ENCODE results near the gene ADAM15. TPM values are rescaled to one million over a fixed set of nuclear protein-coding genes. Genes with fewer than 3 reads are reported as not detected.
A peak's percentile ranks its signal among the peaks of the same experiment; 100 is the strongest.

Gene ADAM15
- total RNA-seq, 2 donors from 2014 or later, result 64.6 to 96.7 TPM

DNA sequence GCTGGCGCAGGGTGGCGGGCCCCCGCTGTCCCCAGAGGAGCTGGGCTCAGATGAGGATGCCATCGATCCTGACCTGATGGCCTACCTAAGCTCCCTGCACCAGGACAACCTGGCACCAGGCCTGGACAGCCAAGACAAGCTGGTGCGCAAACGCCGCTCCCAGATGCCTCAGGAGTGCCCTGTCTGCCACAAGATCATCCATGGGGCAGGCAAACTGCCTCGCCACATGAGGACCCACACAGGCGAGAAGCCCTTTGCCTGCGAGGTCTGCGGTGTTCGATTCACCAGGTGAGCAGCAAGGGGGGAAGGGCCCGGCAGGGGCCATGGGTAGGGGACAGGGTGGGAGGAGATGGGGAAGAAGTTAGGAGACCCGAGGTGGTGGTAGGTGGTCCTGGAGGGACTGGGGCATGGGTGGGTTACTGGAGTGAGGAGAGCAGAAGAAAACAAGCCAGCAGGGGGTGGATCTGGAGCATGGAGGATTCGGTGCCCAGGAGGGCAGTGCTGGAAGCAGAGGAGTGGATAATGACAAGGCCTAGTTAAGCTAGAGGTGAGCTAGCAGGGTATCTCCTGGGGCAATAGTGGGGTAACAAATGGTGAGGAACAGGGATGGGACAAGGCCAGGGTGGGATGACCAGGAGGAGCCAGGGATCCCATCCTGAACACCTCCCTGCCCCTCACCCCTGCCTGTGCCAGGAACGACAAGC lies 35.4 kb upstream of the ADAM15 start:
- no peak overlapping the region for H3K27ac ChIP-seq
- H3K4me1 ChIP-seq, result peaks cover 0 to 52% of the 10 kb centered on the region in 2 donors
- TF ChIP-seq, protein P1, sequence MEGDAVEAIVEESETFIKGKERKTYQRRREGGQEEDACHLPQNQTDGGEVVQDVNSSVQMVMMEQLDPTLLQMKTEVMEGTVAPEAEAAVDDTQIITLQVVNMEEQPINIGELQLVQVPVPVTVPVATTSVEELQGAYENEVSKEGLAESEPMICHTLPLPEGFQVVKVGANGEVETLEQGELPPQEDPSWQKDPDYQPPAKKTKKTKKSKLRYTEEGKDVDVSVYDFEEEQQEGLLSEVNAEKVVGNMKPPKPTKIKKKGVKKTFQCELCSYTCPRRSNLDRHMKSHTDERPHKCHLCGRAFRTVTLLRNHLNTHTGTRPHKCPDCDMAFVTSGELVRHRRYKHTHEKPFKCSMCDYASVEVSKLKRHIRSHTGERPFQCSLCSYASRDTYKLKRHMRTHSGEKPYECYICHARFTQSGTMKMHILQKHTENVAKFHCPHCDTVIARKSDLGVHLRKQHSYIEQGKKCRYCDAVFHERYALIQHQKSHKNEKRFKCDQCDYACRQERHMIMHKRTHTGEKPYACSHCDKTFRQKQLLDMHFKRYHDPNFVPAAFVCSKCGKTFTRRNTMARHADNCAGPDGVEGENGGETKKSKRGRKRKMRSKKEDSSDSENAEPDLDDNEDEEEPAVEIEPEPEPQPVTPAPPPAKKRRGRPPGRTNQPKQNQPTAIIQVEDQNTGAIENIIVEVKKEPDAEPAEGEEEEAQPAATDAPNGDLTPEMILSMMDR (IDR thresholded peaks at IDR 0.05), result no peak
- H3K27me3 ChIP-seq, result no peaks in the 10 kb centered on the region
- no peak for DNase-seq (ENCODE audit: low spot score)
- no peak overlapping the region for H3K4me3 ChIP-seq
- H3K36me3 ChIP-seq, result peaks cover 26% of the 10 kb centered on the region
- H3K9me3 ChIP-seq, result no peaks in the 10 kb centered on the region

DNA sequence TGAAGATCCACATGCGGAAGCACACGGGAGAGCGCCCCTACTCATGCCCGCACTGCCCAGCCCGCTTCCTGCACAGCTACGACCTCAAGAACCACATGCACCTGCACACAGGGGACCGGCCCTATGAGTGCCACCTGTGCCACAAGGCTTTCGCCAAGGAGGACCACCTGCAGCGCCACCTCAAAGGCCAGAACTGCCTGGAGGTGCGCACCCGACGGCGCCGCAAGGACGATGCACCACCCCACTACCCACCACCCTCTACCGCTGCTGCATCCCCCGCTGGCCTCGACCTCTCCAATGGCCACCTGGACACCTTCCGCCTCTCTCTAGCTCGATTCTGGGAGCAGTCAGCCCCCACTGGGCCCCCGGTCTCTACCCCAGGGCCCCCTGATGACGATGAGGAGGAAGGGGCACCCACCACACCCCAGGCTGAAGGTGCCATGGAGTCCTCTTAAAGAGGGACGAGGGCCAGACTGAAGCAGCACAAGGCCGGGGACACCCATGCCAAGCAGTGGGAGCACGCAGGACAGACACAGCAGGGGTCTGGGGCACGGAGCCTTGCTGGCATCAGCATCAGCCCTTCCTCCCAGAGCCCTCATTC lies 34.8 kb upstream of the ADAM15 start:
- no peak overlapping the region for H3K4me3 ChIP-seq
- no peak for DNase-seq (ENCODE audit: low spot score)
- peaks cover 26% of the 10 kb centered on the region for H3K36me3 ChIP-seq
- TF ChIP-seq, protein P1 (IDR thresholded peaks at IDR 0.05), result no peak
- peaks cover 0 to 45% of the 10 kb centered on the region in 2 donors for H3K4me1 ChIP-seq
- H3K27ac ChIP-seq, result peak overlapping the region; percentile 88 to 93
- no peaks in the 10 kb centered on the region for H3K9me3 ChIP-seq
- H3K27me3 ChIP-seq, result no peaks in the 10 kb centered on the region

DNA sequence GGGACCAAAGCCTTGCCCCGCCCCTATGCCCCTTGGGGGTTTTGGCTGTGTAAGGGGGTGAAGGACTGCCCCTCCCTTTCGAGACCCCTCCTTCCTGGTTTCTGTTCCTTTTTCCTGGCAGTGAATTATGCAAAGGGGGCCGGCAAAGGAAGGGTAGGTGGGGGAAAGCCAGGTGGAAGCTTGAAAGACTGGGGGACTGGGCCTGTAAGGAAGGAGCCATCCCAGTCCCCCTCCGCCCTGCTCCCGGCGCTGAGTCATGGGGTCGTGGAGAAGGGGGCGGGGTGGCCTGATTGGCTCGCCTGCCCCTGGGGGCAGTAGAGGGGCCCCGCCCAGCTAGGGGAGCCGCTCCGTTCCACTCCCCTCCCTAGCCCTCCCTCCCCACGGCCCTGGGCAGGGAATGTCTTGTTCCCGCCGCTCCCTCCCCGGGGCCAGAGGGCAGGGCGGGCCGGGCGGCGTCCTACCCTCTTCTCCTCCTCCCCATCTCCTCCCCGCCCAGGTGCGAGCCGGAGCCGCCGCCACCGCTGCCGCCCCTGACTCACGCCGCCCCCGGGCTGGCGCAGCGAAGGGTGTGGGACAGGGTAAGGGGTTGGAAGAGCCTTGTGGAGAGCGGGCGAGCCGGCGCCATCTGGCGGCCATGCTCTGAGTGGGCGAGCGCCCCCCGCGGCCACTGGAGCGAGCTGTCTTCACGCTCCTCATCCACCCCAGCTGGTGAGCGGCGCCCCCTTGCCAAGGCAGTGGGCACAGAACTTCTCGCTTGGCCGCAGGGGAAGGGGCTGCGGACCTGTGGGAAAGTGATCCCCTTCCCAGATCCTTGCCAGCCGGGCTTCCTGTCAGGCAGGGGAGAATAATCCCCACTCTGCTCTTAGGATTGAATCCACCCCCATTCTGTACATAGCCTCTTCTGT lies 33.8 kb upstream of the ADAM15 start:
- no peaks in the 10 kb centered on the region for H3K9me3 ChIP-seq
- peak overlapping the region; percentile 88 to 93 for H3K27ac ChIP-seq
- peak overlapping the region; percentile 23 to 54 for H3K4me3 ChIP-seq
- no peaks in the 10 kb centered on the region for H3K27me3 ChIP-seq
- H3K4me1 ChIP-seq, result peaks cover 0 to 36% of the 10 kb centered on the region in 2 donors
- DNase-seq (ENCODE audit: low spot score), result peak; percentile 93
- TF ChIP-seq, protein P1 (IDR thresholded peaks at IDR 0.05), result peak; percentile 98 to 100
- peaks cover 26% of the 10 kb centered on the region for H3K36me3 ChIP-seq

DNA sequence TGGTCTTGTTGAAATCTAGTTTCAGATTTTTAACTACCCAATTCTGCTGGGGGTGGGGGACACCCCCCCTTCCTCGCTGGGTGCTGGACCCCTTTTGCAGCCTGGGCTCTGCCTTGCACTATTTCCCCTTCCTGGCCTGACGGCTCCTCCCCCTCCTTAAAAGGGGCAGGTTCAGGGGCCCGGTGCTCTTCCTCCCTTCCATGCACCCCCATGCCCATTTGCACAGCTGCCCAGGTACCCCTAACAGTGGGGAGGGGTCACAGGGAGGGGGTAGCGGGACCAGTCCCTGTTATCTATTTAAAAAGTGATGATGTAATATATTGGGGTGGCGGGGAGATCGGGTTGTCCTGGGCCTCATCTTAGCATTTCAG lies 33.2 kb upstream of the ADAM15 start:
- TF ChIP-seq, protein P1 (IDR thresholded peaks at IDR 0.05), result no peak
- Histone ChIP-seq H3K9me3 (no peaks in the 10 kb centered on the region), H3K27ac (peak overlapping the region; percentile 88 to 93), H3K36me3 (peaks cover 26% of the 10 kb centered on the region), H3K4me1 (peaks cover 0 to 31% of the 10 kb centered on the region in 2 donors), H3K4me3 (peak overlapping the region; percentile 23 to 54), H3K27me3 (no peaks in the 10 kb centered on the region)
- no peak for DNase-seq (ENCODE audit: low spot score)

DNA sequence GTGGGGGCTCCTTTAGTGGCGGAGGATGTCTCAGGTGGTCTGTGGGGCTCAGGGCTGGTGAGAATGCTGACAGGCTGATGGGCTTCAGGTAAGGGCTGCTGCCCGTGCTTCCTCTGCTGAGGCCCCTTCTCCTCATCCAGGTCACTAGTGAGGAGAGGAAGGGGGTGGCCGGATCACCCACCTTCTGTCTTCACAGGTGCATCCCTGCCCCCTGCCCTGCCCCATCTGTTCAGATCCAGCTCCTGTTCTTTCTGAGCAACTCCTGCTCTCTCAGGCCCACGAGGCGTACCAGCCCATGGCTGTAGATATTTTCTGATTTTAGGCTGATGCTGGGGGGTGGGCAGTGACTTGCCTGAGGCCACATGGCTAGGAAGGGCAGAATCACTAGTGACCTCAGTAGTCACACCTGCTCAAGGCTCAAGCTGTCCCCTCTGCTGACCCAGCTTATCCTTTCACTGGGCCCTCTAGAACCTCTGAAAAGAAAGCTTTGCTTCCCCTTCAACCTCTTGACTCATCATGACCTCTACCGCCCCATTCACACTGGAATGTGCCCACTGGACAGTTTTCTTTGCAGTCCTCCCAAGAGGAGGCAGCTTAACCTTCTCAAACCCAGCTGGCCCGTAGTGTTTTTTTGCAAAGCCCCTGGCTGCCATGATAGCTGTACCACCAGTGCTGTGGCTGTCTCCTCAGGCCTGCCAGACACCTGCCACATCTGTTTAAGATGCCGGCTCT lies 32.3 kb upstream of the ADAM15 start:
- Histone ChIP-seq H3K27ac (peak overlapping the region in 1 of 2 donors; percentile 88), H3K4me1 (peaks cover 0 to 23% of the 10 kb centered on the region in 2 donors), H3K27me3 (no peaks in the 10 kb centered on the region), H3K9me3 (no peaks in the 10 kb centered on the region), H3K36me3 (peaks cover 26% of the 10 kb centered on the region), H3K4me3 (no peak overlapping the region)
- no peak for DNase-seq (ENCODE audit: low spot score)
- TF ChIP-seq, protein P1 (IDR thresholded peaks at IDR 0.05), result no peak

Data from right atrium auricular region (tissue), 2 donors.